NCI-H446 (cell line): ENCODE measurements around the gene NKAIN1.
A peak's percentile ranks its signal among the peaks of the same experiment; 100 is the strongest.
"Not testable (repeated sequence)": the region's sequence is repeated elsewhere in the genome, so short reads cannot be mapped to it uniquely, and the experiment has no call there.

Experiments used
- DNase-seq, 2 experiments: peaks; one replicate each; lab custom pipeline; 2025; lab: John Stamatoyannopoulos, UW

The NKAIN1 gene

DNA sequence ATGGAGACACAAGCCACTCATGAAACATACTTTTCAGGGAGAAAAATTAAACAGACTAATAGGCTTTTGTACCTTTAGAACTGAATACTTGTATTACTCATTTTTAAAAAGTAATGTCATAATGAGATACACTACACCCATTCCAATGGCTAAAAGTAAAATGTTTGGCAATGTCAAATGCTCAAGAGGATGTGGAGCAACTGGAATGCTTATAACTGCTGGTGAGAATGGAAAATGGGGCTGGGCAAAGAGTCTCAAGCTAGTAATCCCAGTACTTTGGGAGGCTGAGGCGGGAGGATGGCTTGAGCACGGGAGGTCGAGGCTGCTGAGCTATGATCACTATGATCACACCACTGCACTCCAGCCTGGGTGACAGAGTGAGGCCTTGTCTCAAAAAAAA is 86.3 kb downstream of the NKAIN1 start:
- no peak for DNase-seq

DNA sequence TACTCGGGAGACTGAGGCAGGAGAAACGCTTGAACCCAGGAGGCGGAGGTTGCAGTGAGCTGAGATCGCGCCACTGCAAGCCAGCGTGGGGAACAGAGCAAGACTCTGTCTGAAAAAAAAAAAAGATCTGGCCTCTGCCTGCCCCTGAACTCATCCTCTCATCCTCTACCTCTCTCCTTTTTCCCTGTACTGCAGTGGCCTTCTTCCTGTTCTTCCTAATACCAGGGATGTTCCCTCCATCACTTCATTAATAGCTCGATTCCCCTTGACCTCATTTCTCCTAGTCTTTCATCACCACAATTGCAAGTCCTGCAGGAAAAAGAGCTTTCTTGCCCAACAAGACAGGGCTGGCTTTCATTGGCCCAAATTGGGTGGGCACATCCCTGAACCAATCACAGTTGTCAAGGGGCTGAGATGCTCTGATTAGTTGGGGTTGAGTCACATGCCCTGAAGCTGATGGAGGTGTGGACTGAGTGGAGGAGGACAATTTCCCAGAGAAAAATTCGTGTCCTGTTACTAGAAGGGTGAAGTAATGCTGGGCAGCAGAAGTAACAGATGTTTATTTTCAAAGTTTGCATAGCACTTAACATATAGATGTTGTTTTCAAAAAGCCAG is 87.4 kb downstream of the NKAIN1 start:
- DNase-seq, result peak in 1 of 2 experiments; percentile 23

- no peak for DNase-seq
Observed at GRCh38 chr1:31151402-31151801, 88.3 kb downstream of the NKAIN1 start.

DNA sequence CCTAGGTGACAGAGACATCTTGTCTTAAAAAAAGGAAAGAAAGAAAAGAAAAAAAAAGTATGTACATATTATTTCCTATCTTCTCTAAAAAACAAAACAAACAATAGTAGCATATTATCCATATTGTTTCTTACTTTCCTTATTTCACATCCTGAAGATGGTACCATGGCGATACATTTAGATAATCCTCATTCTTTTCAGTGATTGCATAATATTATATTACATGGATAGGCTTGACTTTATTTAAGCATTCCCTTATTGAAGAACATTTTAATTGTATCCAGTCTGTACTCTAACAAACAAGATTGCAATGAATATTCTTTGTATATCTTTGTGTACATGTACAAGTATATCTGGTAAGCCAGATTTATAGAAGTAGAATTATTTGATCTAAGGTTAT is 91.3 kb downstream of the NKAIN1 start:
- DNase-seq, result no peak

DNA sequence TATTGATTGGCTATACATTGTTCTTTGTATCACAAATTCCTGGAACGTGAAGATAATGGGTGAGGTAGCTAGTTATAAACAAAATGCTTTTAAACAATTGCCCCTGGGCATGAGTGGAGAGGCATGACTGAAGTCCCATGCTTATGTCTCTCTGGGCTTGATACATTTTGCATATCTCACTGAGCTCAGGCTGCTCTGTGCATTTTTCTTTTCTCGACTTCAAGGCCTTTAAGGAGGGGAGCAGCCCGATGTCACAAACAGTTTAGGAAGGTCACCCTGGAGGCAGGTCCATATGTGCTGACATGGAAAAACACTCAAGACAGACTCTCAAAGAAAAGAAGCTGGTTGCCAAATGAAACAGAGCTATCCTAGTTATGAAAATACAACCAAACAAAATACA is 94.0 kb downstream of the NKAIN1 start:
- DNase-seq, result no peak

GRCh38 chr1:31144442-31144841 is 95.2 kb downstream of the NKAIN1 start:
- no peak for DNase-seq

DNA sequence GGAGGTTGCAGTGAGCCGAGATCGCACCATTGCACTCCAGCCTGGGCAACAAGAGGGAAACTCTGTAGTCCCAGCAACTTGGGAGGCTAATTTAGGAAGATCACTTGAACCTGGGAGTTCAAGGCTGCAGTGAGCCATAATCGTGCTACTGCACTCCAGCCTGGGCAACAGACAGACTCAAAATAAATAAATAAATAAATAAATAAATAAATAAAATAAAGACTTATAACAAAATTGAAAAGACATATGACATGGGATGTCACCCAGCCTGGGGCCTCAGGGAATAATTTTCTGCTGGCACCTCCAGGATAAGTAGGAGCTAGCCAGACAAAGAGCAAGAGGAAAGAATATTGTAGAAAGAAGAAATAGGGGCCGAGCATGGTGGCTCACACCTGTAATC is 96.2 kb downstream of the NKAIN1 start:
- no peak for DNase-seq

DNA sequence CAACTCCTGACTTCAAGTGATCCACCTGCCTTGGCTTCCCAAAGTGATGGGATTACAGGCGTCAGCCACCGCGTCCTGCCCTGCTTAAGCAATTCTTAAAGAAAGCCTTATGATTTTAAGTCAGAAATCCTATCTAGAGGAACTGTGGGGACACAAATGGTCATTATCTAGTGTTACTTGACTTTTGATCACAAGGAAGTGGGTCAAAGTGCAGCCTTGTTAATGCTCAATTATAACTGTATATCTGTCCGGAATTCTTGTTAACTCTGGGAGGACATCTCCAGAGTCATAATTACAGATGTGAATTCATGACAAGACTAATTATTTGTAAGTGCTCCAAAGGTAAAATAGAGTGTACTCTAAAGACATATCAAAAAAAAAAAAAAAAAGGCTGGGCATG is 97.3 kb downstream of the NKAIN1 start:
- DNase-seq, result no peak

GRCh38 chr1:31140299-31140698 is 99.4 kb downstream of the NKAIN1 start:
- DNase-seq, result no peak

DNA sequence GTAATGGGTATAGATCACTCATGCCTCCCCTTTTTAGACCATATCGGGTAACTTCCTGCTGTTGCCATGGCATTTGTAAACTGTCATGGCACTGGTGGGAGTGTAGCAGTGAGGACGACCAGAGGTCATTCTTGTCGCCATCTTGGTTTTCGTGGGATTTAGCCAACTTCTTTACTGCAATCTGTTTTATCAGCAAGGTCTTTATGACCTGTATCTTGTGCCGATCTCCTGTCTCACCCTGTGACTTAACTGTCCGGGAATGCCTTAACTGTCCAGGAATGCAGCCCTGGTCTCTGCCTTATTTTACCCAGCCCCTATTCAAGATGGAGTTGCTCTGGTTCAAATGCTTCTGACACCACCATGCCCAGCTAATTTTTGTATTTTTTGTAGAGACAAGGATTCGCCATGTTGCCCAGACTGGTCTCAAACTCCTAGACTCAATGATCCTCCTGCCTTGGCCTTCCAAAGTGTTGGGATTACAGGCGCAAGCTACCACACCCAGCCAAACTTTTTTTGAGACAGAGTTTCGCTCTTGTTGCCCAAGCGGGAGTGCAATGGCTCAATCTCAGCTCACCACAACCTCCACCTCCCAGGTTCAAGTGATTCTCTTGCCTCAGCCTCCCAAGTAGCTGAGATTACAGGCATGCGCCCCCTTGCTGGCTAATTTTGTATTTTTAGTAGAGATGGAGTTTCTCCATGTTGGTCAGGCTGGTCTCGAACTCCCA is 100.7 kb downstream of the NKAIN1 start:
- not testable (repeated sequence) for DNase-seq

DNA sequence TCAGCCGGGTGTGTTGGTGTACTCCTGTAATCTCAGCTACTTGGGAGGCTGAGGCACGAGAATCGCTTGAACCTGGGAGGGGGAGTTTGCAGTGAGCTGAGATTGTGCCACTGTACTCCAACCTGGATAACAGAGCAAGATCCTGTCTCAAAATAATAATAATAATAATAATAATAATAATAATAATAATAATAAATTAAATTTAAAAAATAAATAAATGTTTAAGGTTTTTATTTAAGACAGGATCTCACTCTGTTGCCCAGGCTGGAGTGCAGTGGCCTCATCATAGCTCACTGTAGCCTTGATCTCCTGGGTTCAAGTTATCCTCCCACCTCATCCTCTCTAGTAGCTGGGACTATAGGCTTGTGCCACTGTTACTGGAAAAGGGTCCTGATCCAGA is 101.8 kb downstream of the NKAIN1 start:
- DNase-seq, result not testable (repeated sequence)

- DNase-seq, result no peak
Observed at GRCh38 chr1:31135973-31136600, 103.6 kb downstream of the NKAIN1 start.

DNA sequence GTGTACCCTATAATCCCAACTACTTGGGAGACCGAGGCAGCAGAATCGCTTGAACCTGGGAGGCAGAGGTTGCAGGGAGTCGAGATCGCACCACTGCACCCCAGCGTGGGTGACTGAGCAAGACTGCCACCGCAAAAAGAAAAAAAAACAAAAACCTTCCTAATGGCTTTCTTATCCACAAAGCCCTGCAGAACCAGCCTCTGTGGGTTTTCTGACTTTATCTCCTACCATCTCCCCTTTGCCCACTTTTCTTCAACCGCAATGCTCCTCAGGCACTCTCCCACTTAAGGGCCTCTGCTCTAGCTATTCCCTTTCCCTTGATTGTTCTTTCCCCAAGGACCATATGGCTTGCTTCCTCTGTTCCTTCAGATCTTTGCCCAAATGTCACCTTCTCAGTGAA is 106.3 kb downstream of the NKAIN1 start:
- DNase-seq, result no peak
